ENCODE measurements around the gene CACUL1.

DNA sequence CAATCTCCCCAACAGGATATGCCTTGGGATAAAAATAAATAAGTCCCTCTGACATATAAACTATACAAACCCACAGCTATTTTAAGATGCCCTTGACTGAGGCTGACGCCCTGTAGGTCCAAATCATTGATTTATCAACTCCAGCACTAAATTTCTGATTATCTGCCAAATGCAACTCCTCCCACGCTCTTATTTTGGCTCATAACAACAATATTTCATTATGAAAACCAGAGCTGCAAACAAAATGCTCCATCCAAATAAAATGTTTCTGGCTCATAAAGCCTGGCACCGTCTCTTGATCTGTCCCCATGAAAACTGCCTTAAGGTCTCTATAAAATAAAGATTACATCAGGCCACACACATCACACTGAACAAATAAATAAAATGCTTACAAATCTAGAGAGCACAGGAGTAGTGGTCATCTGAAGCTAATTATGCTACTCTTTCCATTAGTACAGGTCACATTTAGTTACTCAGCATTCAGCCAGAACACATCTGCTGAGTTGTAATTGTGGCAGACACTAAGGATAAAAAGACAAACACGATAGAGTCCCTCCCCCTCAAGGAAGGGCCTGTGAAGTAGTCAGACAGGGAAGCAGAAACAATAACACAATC lies 28.8 kb downstream of the CACUL1 start:
- no peak for TF ChIP-seq CTCF (IDR thresholded peaks at IDR 0.05)
- TF ChIP-seq POLR2A (IDR thresholded peaks at IDR 0.05) = no peak

Data from heart left ventricle (tissue), 13 donors.